Psoas muscle (tissue), 8 donors: ENCODE results near the gene POLR3E. TPM values are rescaled to one million over a fixed set of nuclear protein-coding genes. Genes with fewer than 3 reads are reported as not detected.

Source experiments
- ATAC-seq, 4 donors: fragments of 200-7000 bp; cut with Tn5 transposase; one replicate each; pipeline ENCODE4 v1.9.1; 2020; ENCODE audit warnings: moderate library complexity in 3 of 4, mild to moderate bottlenecking in 2 of 4
- DNase-seq, 2 donors: peaks; one replicate each; pipeline ENCODE4 v3.0.0-alpha.2; 2020
- H3K27ac ChIP-seq: fragments of 200-600 bp; one replicate; pipeline ENCODE4 v1.8.0; 2022
- H3K27me3 ChIP-seq, 3 donors: fragments of 200-600 bp in 1 of 3; one replicate each; pipeline versions ENCODE4 v1.6.1 to v1.8.0; 2013 to 2022; ENCODE audit warnings: low read length in 2 of 3, mild to moderate bottlenecking in 2 of 3, moderate library complexity in 1 of 3; ENCODE audit not compliant: insufficient read depth in 3 of 3
- H3K36me3 ChIP-seq, 2 donors: fragments of 200-600 bp in 1 of 2; one replicate each; pipeline versions ENCODE4 v1.6.1 to v1.8.0; 2013 to 2022; ENCODE audit warnings: low read depth in 1 of 2, mild to moderate bottlenecking in 1 of 2, moderate library complexity in 1 of 2; ENCODE audit not compliant: insufficient read depth in 1 of 2
- H3K4me1 ChIP-seq: fragments of 200-600 bp; one replicate; pipeline ENCODE4 v1.8.0; 2022
- H3K4me3 ChIP-seq: fragments of 200-600 bp; one replicate; pipeline ENCODE4 v1.8.0; 2022; ENCODE audit warnings: mild to moderate bottlenecking
- H3K9me3 ChIP-seq: fragments of 200-600 bp; one replicate; pipeline ENCODE4 v1.8.0; 2022
- WGBS, 3 donors: extraction: QIAGEN DNeasy Blood & Tissue Kit; methylation state at CpG; one replicate each; pipeline versions ENCODE4 v1.1.6 to v1.1.7; 2013; 5-methylcytosine and 5-hydroxymethylcytosine counted together
- intact Hi-C, 2 donors: fragments of 100-400 bp; cut with DNase I; formaldehyde crosslinking; loops; one replicate each; pipeline versions ENCODE4 v1.11.0 to v1.14.2; 2022
- polyA plus RNA-seq, 3 donors: library from polyadenylated mRNA; stranded (reverse); fragments of 200-250 nt; gene quantifications; one replicate each; pipeline ENCODE4 v1.2.3, GENCODE V29; 2013
- total RNA-seq, 4 donors: library from RNA; stranded (reverse); fragmentation: NEBNext Ultra II Directional in 2 of 4; extraction: Animal tissue kit (Norgen Biotek cat#: 25700) in 2 of 4; gene quantifications; one replicate each; pipeline versions ENCODE4 v1.2.1 to v1.2.4, GENCODE V29; 2021 to 2023
- TF ChIP-seq, protein P1 (sequence below): fragments of 200-600 bp; IDR thresholded peaks from one replicate; pipeline ENCODE4 v1.8.0; 2022; ENCODE audit warnings: antibody characterized with exemption
- donor health status: healthy with polysubstance abuse.
- donor health status: DM: no; HTN: no; CAD: no; lungs with moderate emphysema.
- donor health status: Bipolar disorder and iron deficiency.
- donor health status: healthy.
- donor health status: DM: yes; HTN: yes; CAD: no.
- donor health status: DM: no; HTN: no; CAD: no.
- donor health status: DM: no; HTN: no; CAD: no.
- donor health status: DM: yes; HTN: yes; CAD: no.

Gene POLR3E
- total and polyA plus RNA-seq, 7 donors, result 45.6 to 119 (median 90.1) TPM

DNA sequence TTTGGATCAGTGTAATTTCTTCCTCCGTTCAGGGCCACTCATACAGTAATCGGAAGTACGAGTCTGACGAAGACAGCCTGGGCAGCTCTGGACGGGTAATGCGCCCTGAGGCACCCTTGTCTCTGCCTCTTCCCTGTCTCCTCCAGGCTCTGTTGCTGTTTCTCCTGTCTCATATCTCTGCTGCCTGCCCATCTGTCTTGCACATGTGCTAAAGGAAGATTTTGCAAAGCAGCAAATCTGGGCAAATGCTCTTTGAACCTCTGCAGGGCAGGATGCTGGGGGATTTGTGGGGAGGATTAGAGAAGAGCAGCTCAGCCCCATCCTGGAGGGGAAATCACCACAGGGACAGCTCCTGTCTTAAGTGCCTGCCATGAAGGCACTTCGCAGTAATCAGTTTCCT, 32.4 kb upstream of the POLR3E start:
- H3K27ac ChIP-seq, result no peak overlapping the region
- intact Hi-C loops, result loop anchor here (5.0 kb wide), 1 partner anchor 37 kb away; no protein-coding TSS in a partner anchor
- whole genome bisulfite sequencing, 3 donors, result 91 to 93% (median 91%) methylated on average over 7 of the region's 7 CpGs
- no peak overlapping the region for H3K4me3 ChIP-seq
- H3K36me3 ChIP-seq, result peaks cover 10 to 100% of the 10 kb centered on the region in 2 donors
- H3K9me3 ChIP-seq, result no peaks in the 10 kb centered on the region
- H3K4me1 ChIP-seq, result no peaks in the 10 kb centered on the region
- TF ChIP-seq, protein P1, sequence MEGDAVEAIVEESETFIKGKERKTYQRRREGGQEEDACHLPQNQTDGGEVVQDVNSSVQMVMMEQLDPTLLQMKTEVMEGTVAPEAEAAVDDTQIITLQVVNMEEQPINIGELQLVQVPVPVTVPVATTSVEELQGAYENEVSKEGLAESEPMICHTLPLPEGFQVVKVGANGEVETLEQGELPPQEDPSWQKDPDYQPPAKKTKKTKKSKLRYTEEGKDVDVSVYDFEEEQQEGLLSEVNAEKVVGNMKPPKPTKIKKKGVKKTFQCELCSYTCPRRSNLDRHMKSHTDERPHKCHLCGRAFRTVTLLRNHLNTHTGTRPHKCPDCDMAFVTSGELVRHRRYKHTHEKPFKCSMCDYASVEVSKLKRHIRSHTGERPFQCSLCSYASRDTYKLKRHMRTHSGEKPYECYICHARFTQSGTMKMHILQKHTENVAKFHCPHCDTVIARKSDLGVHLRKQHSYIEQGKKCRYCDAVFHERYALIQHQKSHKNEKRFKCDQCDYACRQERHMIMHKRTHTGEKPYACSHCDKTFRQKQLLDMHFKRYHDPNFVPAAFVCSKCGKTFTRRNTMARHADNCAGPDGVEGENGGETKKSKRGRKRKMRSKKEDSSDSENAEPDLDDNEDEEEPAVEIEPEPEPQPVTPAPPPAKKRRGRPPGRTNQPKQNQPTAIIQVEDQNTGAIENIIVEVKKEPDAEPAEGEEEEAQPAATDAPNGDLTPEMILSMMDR, result no peak
- DNase-seq, result no peak
- ATAC-seq, result no peak
- no peaks in the 10 kb centered on the region for H3K27me3 ChIP-seq

DNA sequence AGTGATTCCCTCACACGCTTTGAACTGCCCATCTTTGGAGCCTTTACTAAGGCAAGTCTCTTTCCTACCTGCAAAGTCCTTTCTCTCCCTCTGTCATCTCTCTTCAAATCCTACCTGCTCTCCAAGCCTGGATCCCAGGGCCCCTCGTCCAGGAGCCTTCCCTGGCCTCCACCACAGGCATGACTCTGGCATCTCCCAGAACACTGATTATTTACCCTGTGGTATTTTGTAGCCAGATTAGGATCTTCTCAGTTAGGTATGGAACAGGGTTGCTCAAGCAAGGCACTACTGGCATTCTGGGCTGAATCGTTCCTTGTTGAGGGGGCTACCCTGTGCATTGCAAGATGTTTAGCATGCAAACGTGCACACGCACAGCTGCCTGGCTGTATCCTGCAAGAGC, 31.9 kb upstream of the POLR3E start:
- Histone ChIP-seq H3K27me3 (no peaks in the 10 kb centered on the region), H3K36me3 (peaks cover 12 to 100% of the 10 kb centered on the region in 2 donors), H3K9me3 (no peaks in the 10 kb centered on the region), H3K4me3 (no peak overlapping the region), H3K27ac (no peak overlapping the region), H3K4me1 (no peaks in the 10 kb centered on the region)
- intact Hi-C loops, result loop anchor here in 1 of 2 donors (5.0 kb wide), 1 partner anchor 38 kb away; no protein-coding TSS in a partner anchor
- ATAC-seq (no peak), DNase-seq (no peak)
- TF ChIP-seq, protein P1, result no peak
- 88 to 90% (median 88%) methylated on average over 5 of the region's 5 CpGs for WGBS, 3 donors

DNA sequence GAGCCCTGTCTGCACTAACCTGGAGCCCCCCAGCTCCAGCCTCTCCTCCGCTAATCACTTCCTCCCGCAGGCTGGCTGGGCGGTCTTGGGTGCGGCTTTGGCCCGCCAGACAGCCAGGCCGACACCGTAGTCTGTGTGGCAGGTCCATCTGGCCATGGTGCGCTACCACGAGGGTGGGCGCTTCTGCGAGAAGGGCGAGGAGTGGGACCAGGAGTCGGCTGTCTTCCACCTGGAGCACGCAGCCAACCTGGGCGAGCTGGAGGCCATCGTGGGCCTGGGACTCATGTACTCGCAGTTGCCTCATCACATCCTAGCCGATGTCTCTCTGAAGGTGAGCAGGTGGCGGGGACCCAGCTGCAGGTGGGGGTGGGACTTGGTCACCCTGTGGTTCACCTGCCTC, 30.7 kb upstream of the POLR3E start:
- no peak overlapping the region for H3K27ac ChIP-seq
- H3K27me3 ChIP-seq, result no peaks in the 10 kb centered on the region
- peaks cover 7 to 100% of the 10 kb centered on the region in 2 donors for H3K36me3 ChIP-seq
- ATAC-seq (no peak), DNase-seq (no peak)
- 93 to 97% (median 96%) methylated on average over 19 of the region's 19 CpGs for WGBS, 3 donors
- TF ChIP-seq, protein P1, result no peak
- no peak overlapping the region for H3K4me3 ChIP-seq
- H3K4me1 ChIP-seq, result no peaks in the 10 kb centered on the region
- intact Hi-C loops, result loop anchor here in 1 of 2 donors (5.0 kb wide), 1 partner anchor 39 kb away; no protein-coding TSS in a partner anchor
- H3K9me3 ChIP-seq, result no peaks in the 10 kb centered on the region

DNA sequence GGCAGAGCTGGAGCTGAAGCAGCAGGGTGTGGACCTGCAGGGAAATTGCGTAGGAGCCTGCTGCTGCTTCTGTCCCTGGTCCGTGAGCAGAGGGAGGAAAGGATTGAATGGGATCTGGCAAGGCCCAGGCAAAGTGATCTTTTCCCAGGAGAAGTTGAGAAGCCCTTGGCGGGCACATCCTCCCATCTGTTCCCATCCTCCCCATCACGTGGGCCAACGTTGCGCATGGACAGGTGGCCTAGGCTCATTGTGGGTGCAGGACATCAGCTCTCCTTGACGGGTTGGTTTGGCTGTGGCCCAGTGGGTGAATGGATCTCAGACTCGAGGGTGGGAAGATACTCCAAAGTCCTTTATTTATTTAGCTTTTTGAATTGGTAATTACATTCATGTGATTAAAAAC, 29.4 kb upstream of the POLR3E start:
- TF ChIP-seq, protein P1, result no peak
- intact Hi-C loops, result loop anchor here in 1 of 2 donors (5.0 kb wide), 1 partner anchor 40 kb away; no protein-coding TSS in a partner anchor
- no peak overlapping the region for H3K4me3 ChIP-seq
- H3K9me3 ChIP-seq, result no peaks in the 10 kb centered on the region
- H3K27ac ChIP-seq, result peak overlapping the region; percentile 39
- H3K27me3 ChIP-seq, result no peaks in the 10 kb centered on the region
- H3K4me1 ChIP-seq, result no peaks in the 10 kb centered on the region
- peak; percentile 49 to 70 for DNase-seq
- peak; percentile 87 to 98 (median 91) for ATAC-seq
- H3K36me3 ChIP-seq, result peaks cover 7 to 100% of the 10 kb centered on the region in 2 donors
- 21 to 54% (median 28%) methylated on average over 8 of the region's 8 CpGs for WGBS, 3 donors

DNA sequence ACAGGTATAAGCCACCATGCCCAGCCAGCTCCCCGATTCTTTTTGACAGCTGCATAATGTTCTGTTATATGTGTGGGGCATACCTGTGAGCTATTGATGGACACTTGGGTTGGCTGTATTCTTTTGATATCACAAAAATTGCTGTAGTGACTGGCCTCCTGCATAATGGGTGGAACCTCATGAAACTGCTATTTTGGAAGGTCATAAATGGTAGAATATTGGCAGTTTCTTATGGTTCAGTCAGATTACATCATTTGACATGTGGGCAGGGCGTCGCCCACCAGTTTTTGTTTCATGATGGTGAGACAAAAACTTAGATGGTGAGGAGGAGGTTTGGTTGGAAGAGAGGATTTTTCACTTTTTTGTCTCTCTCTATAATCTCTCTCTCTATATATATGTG, 26.7 kb upstream of the POLR3E start:
- no peaks in the 10 kb centered on the region for H3K4me1 ChIP-seq
- H3K4me3 ChIP-seq, result no peak overlapping the region
- TF ChIP-seq, protein P1, result no peak
- H3K9me3 ChIP-seq, result no peaks in the 10 kb centered on the region
- no peaks in the 10 kb centered on the region for H3K27me3 ChIP-seq
- peaks cover 2 to 100% of the 10 kb centered on the region in 2 donors for H3K36me3 ChIP-seq
- DNase-seq, result peak in 1 of 2 donors; percentile 4
- no peak for ATAC-seq
- H3K27ac ChIP-seq, result no peak overlapping the region
- 87 to 93% (median 87%) methylated on average over 3 of the region's 3 CpGs for WGBS, 3 donors
- intact Hi-C loops, result no loop called here
